Right lobe of liver (tissue), 6 donors: ENCODE results near the gene ACVR1. TPM values are rescaled to one million over a fixed set of nuclear protein-coding genes. Genes with fewer than 3 reads are reported as not detected.

Experiments used
- ATAC-seq, 4 donors: fragments of 200-7000 bp; cut with Tn5 transposase; one replicate each; pipeline ENCODE4 v1.9.1; 2020; ENCODE audit warnings: mild to moderate bottlenecking in 4 of 4, moderate library complexity in 4 of 4
- DNase-seq, 3 donors: peaks; one replicate each; pipeline ENCODE4 v3.0.0-alpha.2; 2020
- H3K27ac ChIP-seq, 3 donors: fragments of 200-600 bp; one replicate each; pipeline ENCODE4 v1.8.0; 2022
- H3K27me3 ChIP-seq, 2 donors: fragments of 200-600 bp; one replicate each; pipeline ENCODE4 v1.8.0; 2022
- H3K36me3 ChIP-seq, 4 donors: fragments of 200-600 bp; sonication (generic) in 1 of 4; one replicate each; pipeline versions ENCODE4 v1.5.1 to v1.8.0; 2017 to 2022; ENCODE audit warnings: control low read depth in 1 of 4
- H3K4me1 ChIP-seq, 4 donors: fragments of 200-600 bp; sonication (generic) in 1 of 4; one replicate each; pipeline versions ENCODE4 v1.5.1 to v1.8.0; 2017 to 2022; ENCODE audit warnings: control low read depth in 1 of 4
- H3K4me3 ChIP-seq, 3 donors: fragments of 200-600 bp; one replicate each; pipeline ENCODE4 v1.8.0; 2022
- H3K9me3 ChIP-seq, 4 donors: fragments of 200-600 bp; sonication (generic) in 1 of 4; one replicate each; pipeline versions ENCODE4 v1.5.1 to v1.8.0; 2017 to 2022; ENCODE audit warnings: control low read depth in 1 of 4
- CTCF ChIP-seq, 4 donors: fragments of 200-600 bp in 3 of 4; fragments of 450-650 bp in 1 of 4; IDR thresholded peaks; one replicate each; pipeline versions ENCODE4 v1.5.1 to v1.8.0; 2016 to 2022; ENCODE audit warnings: antibody characterized with exemption in 4 of 4, mild to moderate bottlenecking in 2 of 4
- POLR2A ChIP-seq: fragments of 450-650 bp; IDR thresholded peaks from one replicate; pipeline ENCODE4 v1.6.1; 2017; ENCODE audit warnings: antibody characterized with exemption, mild to moderate bottlenecking
- WGBS: methylation state at CpG from one replicate; pipeline ENCODE4 v1.1.6; 2018; ENCODE audit warnings: low coverage, low lambda C conversion rate; ENCODE audit not compliant: insufficient coverage; ENCODE audit errors: missing lambda C conversion rate; 5-methylcytosine and 5-hydroxymethylcytosine counted together
- intact Hi-C, 2 donors: fragments of 100-400 bp; cut with DNase I; formaldehyde crosslinking; loops; one replicate each; pipeline versions ENCODE4 v1.11.2 to v1.14.1; 2022
- total RNA-seq, 6 experiments: library from RNA; depleted of rRNA in 2 of 6; stranded (reverse); fragments of >200 nt in 2 of 6; fragmentation: NEBNext Ultra II Directional in 3 of 6; extraction: Animal tissue kit (Norgen Biotek cat#: 25700) in 3 of 6; gene quantifications; one replicate each; pipeline versions ENCODE4 v1.1.0 to v1.2.4, GENCODE V29; 2016 to 2023
- donor health status: DM: no; HTN: yes; CAD: no.
- donor health status: DM: no; HTN: no; CAD: no.
- donor health status: DM: no; HTN: no; CAD: no.
- donor health status: DM: no; HTN: yes; CAD: no.
- donor health status: DM: no; HTN: yes; CAD: no.

ACVR1 gene
- total RNA-seq, 6 experiments from 2014 or later = 10.9 to 25.1 (median 14.6) TPM

GRCh38 chr2:157810037-157810436, 66.1 kb downstream of the ACVR1 start:
- Histone ChIP-seq H3K9me3 (no peaks in the 10 kb centered on the region), H3K27me3 (no peaks in the 10 kb centered on the region), H3K4me3 (no peak overlapping the region), H3K36me3 (no peaks in the 10 kb centered on the region), H3K27ac (peak overlapping the region in 2 of 3 donors; percentile 43 to 67), H3K4me1 (peaks cover 0 to 39% (median 10%) of the 10 kb centered on the region in 4 donors)
- intact Hi-C loops = no loop called here
- 17% methylated on average over 1 of the region's 1 CpG for WGBS
- TF ChIP-seq CTCF (IDR thresholded peaks at IDR 0.05) (no peak), POLR2A (no peak)
- DNase-seq (no peak), ATAC-seq (peak; percentile 91 to 92 (median 91))

GRCh38 chr2:157809212-157809611, 66.9 kb downstream of the ACVR1 start:
- TF ChIP-seq POLR2A = no peak
- TF ChIP-seq CTCF (IDR thresholded peaks at IDR 0.05) = no peak
- H3K36me3 ChIP-seq = no peaks in the 10 kb centered on the region
- no peak for ATAC-seq
- H3K4me1 ChIP-seq = peaks cover 0 to 34% (median 9%) of the 10 kb centered on the region in 4 donors
- WGBS = 73% methylated on average over 4 of the region's 4 CpGs
- peak overlapping the region in 1 of 3 donors; percentile 42 for H3K27ac ChIP-seq
- no peaks in the 10 kb centered on the region for H3K9me3 ChIP-seq
- no peaks in the 10 kb centered on the region for H3K27me3 ChIP-seq
- intact Hi-C loops = no loop called here
- DNase-seq = no peak
- H3K4me3 ChIP-seq = no peak overlapping the region

DNA sequence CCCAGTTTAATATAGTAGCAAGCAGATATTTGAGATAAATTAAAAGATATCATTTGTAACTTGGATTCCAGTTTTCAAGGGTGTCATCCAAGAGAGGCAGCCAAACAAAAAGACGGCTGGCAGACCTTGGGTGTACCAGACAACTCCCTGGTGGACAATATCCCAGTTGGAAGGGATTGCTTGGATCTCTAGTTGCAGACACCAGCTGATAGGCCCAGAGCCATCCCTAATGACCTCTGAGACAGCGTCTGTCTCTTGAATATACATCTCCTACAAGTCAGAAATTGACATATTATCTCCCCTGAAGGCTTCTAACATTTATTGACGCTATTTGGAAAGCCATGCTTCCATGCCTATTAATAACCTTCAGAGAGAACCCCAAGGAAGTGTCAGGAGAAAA, 67.7 kb downstream of the ACVR1 start:
- intact Hi-C loops = no loop called here
- no peak overlapping the region for H3K27ac ChIP-seq
- no peaks in the 10 kb centered on the region for H3K9me3 ChIP-seq
- no peaks in the 10 kb centered on the region for H3K36me3 ChIP-seq
- H3K4me1 ChIP-seq = peaks cover 0 to 27% (median 6%) of the 10 kb centered on the region in 4 donors
- H3K4me3 ChIP-seq = no peak overlapping the region
- no peak for DNase-seq
- H3K27me3 ChIP-seq = no peaks in the 10 kb centered on the region
- WGBS = 71% methylated on average over 2 of the region's 3 CpGs
- TF ChIP-seq CTCF (IDR thresholded peaks at IDR 0.05) = no peak
- TF ChIP-seq POLR2A = no peak
- ATAC-seq = peak in 1 of 4 donors; percentile 33

GRCh38 chr2:157806426-157807077, 69.6 kb downstream of the ACVR1 start:
- no peaks in the 10 kb centered on the region for H3K9me3 ChIP-seq
- H3K36me3 ChIP-seq = no peaks in the 10 kb centered on the region
- peaks cover 0 to 20% (median 6%) of the 10 kb centered on the region in 4 donors for H3K4me1 ChIP-seq
- H3K27ac ChIP-seq = no peak overlapping the region
- no peak for TF ChIP-seq POLR2A
- no peak for TF ChIP-seq CTCF (IDR thresholded peaks at IDR 0.05)
- no peak overlapping the region for H3K4me3 ChIP-seq
- intact Hi-C loops = no loop called here
- H3K27me3 ChIP-seq = no peaks in the 10 kb centered on the region
- WGBS = 88% methylated on average over 6 of the region's 7 CpGs
- DNase-seq (no peak), ATAC-seq (no peak)
